ENCODE data around the gene KCMF1.

The KCMF1 gene

GRCh38 chr2:85032621-85033020 is 61.7 kb downstream of the KCMF1 start:
- DNase-seq = no peak

- no peak for DNase-seq
Observed at GRCh38 chr2:85033388-85033787, 62.4 kb downstream of the KCMF1 start.

GRCh38 chr2:85034158-85034557 is 63.2 kb downstream of the KCMF1 start:
- no peak for DNase-seq

GRCh38 chr2:85037622-85038021 is 66.7 kb downstream of the KCMF1 start:
- DNase-seq = no peak

GRCh38 chr2:85042330-85042729 is 71.4 kb downstream of the KCMF1 start:
- DNase-seq = no peak

- no peak for DNase-seq
Observed at GRCh38 chr2:85048534-85048933, 77.6 kb downstream of the KCMF1 start.

- no peak for DNase-seq
Observed at GRCh38 chr2:85049236-85049635, 78.3 kb downstream of the KCMF1 start.

- DNase-seq = no peak
Observed at GRCh38 chr2:85053802-85054201, 82.8 kb downstream of the KCMF1 start.

- DNase-seq = no peak
Observed at GRCh38 chr2:85057226-85057962, 86.4 kb downstream of the KCMF1 start.

GRCh38 chr2:85061896-85062295 is 90.9 kb downstream of the KCMF1 start:
- no peak for DNase-seq

GRCh38 chr2:85062565-85062964 is 91.6 kb downstream of the KCMF1 start:
- DNase-seq = no peak

- DNase-seq = no peak
Observed at GRCh38 chr2:85063981-85064599, 93.1 kb downstream of the KCMF1 start.

GRCh38 chr2:85064927-85065577 is 94.1 kb downstream of the KCMF1 start:
- DNase-seq = peak; percentile 32

- DNase-seq = peak; percentile 15
Observed at GRCh38 chr2:85066006-85066740, 95.2 kb downstream of the KCMF1 start.

GRCh38 chr2:85066874-85067351 is 96.0 kb downstream of the KCMF1 start:
- peak; percentile 92 for DNase-seq

- DNase-seq = no peak
Observed at GRCh38 chr2:85071096-85071495, 100.1 kb downstream of the KCMF1 start.

- DNase-seq = no peak
Observed at GRCh38 chr2:85073033-85073432, 102.1 kb downstream of the KCMF1 start.

GRCh38 chr2:85076618-85077274 is 105.8 kb downstream of the KCMF1 start:
- DNase-seq = no peak

GRCh38 chr2:85077859-85078419 is 107.0 kb downstream of the KCMF1 start:
- no peak for DNase-seq

- DNase-seq = no peak
Observed at GRCh38 chr2:85078536-85078935, 107.6 kb downstream of the KCMF1 start.

GRCh38 chr2:85083092-85083491 is 112.1 kb downstream of the KCMF1 start:
- no peak for DNase-seq

GRCh38 chr2:85085563-85085962 is 114.6 kb downstream of the KCMF1 start:
- no peak for DNase-seq

Data from NCI-H82 (cell line).